ENCODE measurements around the gene CRYBB1. TPM values are rescaled to one million over a fixed set of nuclear protein-coding genes. Genes with fewer than 3 reads are reported as not detected.
A peak's percentile ranks its signal among the peaks of the same experiment; 100 is the strongest.

Gene CRYBB1
- total RNA-seq: 1 to 10 TPM in 2 of 4 donors, under 1 TPM in 2; 0.48 to 1.3 (median 0.99) TPM
- polyA plus RNA-seq: 0.25 TPM
- long read RNA-seq, donor 1: 0 reads
- long read RNA-seq, donor 2: 0 reads
- long read RNA-seq, donor 3: 0 reads
- long read RNA-seq, donor 4: 0 reads

DNA sequence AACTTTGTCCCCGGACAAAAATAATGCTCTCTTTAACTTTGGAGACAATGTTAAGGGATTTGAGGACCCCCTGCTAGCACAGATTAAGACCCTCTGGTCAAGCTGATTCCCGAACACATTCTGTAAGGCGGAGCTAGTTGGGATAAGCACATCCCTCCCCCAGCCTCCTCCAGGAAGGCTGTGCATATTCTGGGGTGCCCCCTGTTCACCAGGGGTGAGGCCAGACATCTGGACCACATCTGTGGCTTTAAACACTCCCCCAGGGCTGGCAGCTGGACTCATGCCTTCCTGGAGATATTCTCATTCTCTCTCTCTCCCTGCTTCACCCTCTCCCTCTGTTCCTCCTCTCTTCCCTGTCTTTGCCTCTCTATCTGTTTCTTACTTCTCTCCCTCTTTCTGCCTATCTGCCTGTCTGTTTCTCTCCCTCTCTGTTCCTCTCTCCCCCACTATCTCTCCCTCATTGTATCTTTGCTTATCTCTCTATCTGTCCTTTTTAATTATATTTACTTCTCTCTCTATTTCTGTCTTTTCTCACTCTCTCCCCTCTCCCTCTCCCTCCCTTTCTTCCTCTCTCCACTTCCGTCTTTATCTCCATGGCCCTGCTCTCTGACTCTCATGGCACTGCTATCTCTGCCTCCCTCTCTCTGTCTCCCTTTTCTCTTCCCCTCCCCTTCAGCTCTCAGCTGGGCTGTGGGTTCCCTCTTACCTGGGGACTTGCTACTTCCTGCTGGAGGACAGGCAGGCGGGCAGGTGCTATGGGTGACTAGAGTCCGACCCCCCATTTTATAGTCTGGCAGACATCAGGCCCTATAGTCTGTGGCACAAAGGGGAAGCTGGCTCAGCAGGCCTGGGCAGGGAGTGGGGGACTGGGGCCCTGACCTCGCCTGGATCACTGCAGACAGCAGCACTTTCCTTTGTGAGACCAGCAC, at the start of gene CRYBB1:
CRYBB1 (minus strand) TSS at position 757 of the 929 bp plus-strand sequence. CDS start 1,708 bp downstream, outside the sequence.
- DNase-seq (peak; percentile 38 to 78 (median 68)), ATAC-seq (peak; percentile 30 to 55)
- no peak within 1 kb of the TSS for H3K4me3 ChIP-seq (ENCODE audit: low read length)
- H3K9me3 ChIP-seq (ENCODE audit: control insufficient read depth, low read length): no peaks in the 10 kb centered on the region
- 64% methylated on average over 7 of the region's 7 CpGs for WGBS
- H3K27me3 ChIP-seq (ENCODE audit: control insufficient read depth, insufficient read depth): no peaks in the 10 kb centered on the region
- intact Hi-C loops (cut with DNase I): no loop called here
- no peak within 1 kb of the TSS for H3K27ac ChIP-seq (ENCODE audit: low read length)
- no peaks in the 10 kb centered on the region for H3K4me1 ChIP-seq (ENCODE audit: control insufficient read depth, insufficient read depth, low read length)

DNA sequence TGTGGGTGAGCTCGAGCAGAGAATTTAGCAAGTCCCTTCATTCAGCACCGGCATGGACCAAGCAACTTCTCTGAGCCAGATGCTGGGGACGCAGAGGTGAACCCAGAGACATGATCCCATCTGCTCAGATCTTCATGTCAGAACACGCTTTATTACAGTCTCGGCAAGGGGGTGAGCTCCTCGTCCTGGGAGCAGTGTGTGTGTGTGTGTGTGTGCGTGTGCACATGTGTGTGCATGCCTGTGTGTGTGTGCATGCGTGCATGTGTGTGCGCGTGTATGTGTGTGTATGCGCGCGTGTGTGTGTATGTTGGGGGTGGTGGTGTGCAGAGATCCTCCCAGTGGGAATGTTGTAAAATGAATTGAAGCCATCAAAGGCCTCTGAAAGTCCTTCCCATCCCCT, 49.3 kb upstream of the CRYBB1 start:
- peaks cover under 1% of the 10 kb centered on the region for H3K4me1 ChIP-seq (ENCODE audit: control insufficient read depth, insufficient read depth, low read length)
- H3K4me3 ChIP-seq (ENCODE audit: low read length): no peak overlapping the region
- ATAC-seq (no peak), DNase-seq (no peak)
- intact Hi-C loops (cut with DNase I): loop anchor here in 1 of 4 donors (10.0 kb wide), 1 partner anchor 272 kb away; no protein-coding TSS in a partner anchor
- no peaks in the 10 kb centered on the region for H3K9me3 ChIP-seq (ENCODE audit: control insufficient read depth, low read length)
- 86% methylated on average over 13 of the region's 13 CpGs for WGBS
- no peak overlapping the region for H3K27ac ChIP-seq (ENCODE audit: low read length)
- no peaks in the 10 kb centered on the region for H3K27me3 ChIP-seq (ENCODE audit: control insufficient read depth, insufficient read depth)

DNA sequence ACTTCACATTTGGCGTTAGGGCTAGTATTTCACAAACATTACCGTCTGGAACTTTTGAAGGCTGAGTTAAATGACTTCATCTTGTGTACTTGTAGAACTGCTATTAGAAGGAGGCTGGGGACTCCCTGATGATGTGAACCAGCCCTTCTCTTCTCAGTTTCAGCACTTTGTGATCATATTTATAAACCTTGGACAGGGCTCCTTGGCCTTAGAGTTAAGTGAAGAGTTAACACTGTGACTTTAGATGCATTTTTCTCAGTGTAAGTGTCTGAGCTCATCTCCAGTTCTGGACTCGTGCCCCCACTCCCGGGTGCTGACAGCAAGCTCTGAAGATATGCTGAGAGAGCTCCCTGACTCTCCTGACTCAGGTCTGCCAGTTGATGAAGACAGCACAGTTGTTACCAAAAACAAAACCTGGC, 48.0 kb upstream of the CRYBB1 start:
- 10% methylated on average over 4 of the region's 4 CpGs for WGBS
- intact Hi-C loops (cut with DNase I): loop anchor here in 1 of 4 donors (10.0 kb wide), 1 partner anchor 271 kb away; no protein-coding TSS in a partner anchor
- peak; percentile 19 to 29 for ATAC-seq

DNA sequence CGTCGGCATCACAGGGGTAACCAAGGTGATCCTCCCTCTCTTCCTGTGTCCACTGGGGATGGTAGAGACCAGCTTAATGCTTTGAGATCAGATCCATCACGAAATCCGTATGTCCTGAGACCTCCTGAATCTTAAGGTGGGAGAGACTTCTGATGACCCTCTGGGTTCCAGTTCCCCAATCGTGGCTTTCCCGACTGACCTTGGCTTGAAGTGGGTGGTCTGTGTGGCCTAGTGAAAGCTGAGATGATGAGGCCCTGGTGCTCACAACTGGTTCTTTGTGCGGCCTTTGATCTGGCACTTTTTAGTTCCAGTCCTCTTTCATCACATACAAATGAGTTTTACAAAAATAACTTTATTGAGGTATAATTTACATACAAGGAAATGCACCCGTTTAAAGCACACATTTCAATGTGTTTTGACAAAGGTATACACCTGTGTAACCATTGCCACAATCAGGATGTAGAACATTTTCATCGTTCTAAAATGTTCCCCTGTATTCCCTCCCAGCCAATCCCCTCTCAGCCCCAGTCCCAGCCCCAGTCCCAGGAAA, 45.6 kb upstream of the CRYBB1 start:
- no peak overlapping the region for H3K27ac ChIP-seq (ENCODE audit: low read length)
- DNase-seq: no peak
- no peaks in the 10 kb centered on the region for H3K9me3 ChIP-seq (ENCODE audit: control insufficient read depth, low read length)
- H3K4me3 ChIP-seq (ENCODE audit: low read length): no peak overlapping the region
- no peaks in the 10 kb centered on the region for H3K4me1 ChIP-seq (ENCODE audit: control insufficient read depth, insufficient read depth, low read length)
- ATAC-seq: no peak
- H3K27me3 ChIP-seq (ENCODE audit: control insufficient read depth, insufficient read depth): no peaks in the 10 kb centered on the region
- intact Hi-C loops (cut with DNase I): loop anchor here in 1 of 4 donors (10.0 kb wide), 1 partner anchor 269 kb away; no protein-coding TSS in a partner anchor
- 79% methylated on average over 9 of the region's 9 CpGs for WGBS

More for the DNA sequence above, 48.0 kb upstream of the CRYBB1 start:
- Histone ChIP-seq H3K27me3 (ENCODE audit: control insufficient read depth, insufficient read depth) (no peaks in the 10 kb centered on the region), H3K9me3 (ENCODE audit: control insufficient read depth, low read length) (no peaks in the 10 kb centered on the region), H3K4me3 (ENCODE audit: low read length) (no peak overlapping the region), H3K27ac (ENCODE audit: low read length) (no peak overlapping the region), H3K4me1 (ENCODE audit: control insufficient read depth, insufficient read depth, low read length) (no peaks in the 10 kb centered on the region)
- DNase-seq: peak in 1 of 3 donors; percentile 60

DNA sequence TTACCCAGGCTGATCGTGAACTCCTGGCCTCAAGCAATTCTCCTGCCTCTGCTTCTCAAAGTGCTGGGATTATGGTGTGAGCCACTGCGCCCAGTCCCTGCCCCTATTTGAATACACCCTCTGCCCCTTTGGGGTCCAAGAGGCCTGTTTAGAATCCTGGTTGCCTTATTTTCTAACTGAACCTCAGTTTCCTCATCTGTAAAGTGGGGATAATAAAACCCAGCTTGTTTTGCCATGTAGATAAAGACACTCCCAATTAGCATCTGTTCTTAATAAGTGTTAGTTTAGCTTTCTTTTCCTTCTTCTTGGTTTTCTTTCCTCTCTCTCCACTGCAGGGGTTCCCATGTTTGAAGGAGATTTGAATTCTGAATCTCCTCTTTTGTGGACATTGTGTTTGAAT, 44.3 kb upstream of the CRYBB1 start:
- H3K4me3 ChIP-seq (ENCODE audit: low read length): no peak overlapping the region
- 97% methylated on average over 2 of the region's 2 CpGs for WGBS
- no peaks in the 10 kb centered on the region for H3K27me3 ChIP-seq (ENCODE audit: control insufficient read depth, insufficient read depth)
- intact Hi-C loops (cut with DNase I): loop anchor here in 1 of 4 donors (10.0 kb wide), 1 partner anchor 267 kb away; no protein-coding TSS in a partner anchor
- no peaks in the 10 kb centered on the region for H3K9me3 ChIP-seq (ENCODE audit: control insufficient read depth, low read length)
- no peaks in the 10 kb centered on the region for H3K4me1 ChIP-seq (ENCODE audit: control insufficient read depth, insufficient read depth, low read length)
- DNase-seq: no peak
- ATAC-seq: no peak
- H3K27ac ChIP-seq (ENCODE audit: low read length): no peak overlapping the region

DNA sequence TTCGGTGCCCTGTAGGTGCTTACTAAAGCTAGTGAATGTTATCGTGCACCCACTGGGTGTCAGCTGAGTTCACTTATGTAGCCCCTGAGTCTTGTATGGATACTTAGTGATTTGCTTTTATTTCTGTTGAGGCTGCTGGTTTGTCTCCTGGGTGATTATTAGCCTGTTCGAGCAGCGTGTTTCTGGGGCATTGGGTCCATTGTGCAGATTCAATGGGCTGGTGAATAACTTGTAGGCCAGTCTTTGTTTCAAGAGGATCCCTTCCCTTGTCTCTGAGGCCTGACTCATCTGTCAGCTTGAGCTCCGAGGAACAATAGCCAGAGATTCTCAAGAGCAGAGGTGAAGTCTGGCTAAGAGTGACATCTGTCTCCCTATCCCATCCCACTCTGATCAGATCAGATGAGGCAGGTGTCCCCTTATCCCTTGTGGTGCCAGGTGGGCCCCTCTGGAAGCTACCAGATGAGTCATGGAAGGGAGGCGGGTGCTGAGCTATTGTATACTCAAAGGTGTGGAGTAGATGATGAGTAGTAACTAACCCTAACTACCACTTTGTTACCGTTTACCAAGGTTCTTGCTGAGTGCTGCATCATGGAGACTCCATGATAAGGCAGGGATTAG, 43.2 kb upstream of the CRYBB1 start:
- intact Hi-C loops (cut with DNase I): loop anchor here in 1 of 4 donors (10.0 kb wide), 1 partner anchor 266 kb away; no protein-coding TSS in a partner anchor
- H3K27me3 ChIP-seq (ENCODE audit: control insufficient read depth, insufficient read depth): no peaks in the 10 kb centered on the region

DNA sequence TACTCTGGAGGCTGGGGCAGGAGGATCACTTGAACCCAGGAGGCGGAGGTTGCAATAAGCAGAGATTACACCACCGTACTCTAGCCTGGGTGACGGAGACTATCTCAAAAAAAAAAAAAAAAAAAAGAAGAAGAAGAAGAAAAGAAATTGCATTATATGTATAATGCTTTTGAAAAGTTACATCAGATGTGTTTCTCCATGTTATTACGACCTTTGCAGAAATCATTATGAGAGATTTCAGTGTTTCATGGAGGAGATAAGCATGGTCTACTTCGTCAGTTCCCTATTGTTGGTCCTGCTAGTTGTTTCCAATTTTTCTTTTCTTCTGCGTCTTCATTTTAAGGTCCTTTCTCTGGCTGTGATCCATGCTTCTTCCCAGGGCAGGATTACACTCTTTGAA, 42.5 kb upstream of the CRYBB1 start:
- Histone ChIP-seq H3K4me3 (ENCODE audit: low read length) (no peak overlapping the region), H3K27ac (ENCODE audit: low read length) (no peak overlapping the region), H3K27me3 (ENCODE audit: control insufficient read depth, insufficient read depth) (no peaks in the 10 kb centered on the region), H3K9me3 (ENCODE audit: control insufficient read depth, low read length) (no peaks in the 10 kb centered on the region), H3K4me1 (ENCODE audit: control insufficient read depth, insufficient read depth, low read length) (no peaks in the 10 kb centered on the region)
- DNase-seq: no peak
- WGBS: 76% methylated on average over 6 of the region's 6 CpGs
- intact Hi-C loops (cut with DNase I): loop anchor here in 1 of 4 donors (10.0 kb wide), 1 partner anchor 266 kb away; no protein-coding TSS in a partner anchor
- ATAC-seq: no peak

More for the DNA sequence above, 43.2 kb upstream of the CRYBB1 start:
- Histone ChIP-seq H3K4me1 (ENCODE audit: control insufficient read depth, insufficient read depth, low read length) (no peaks in the 10 kb centered on the region), H3K4me3 (ENCODE audit: low read length) (no peak overlapping the region), H3K9me3 (ENCODE audit: control insufficient read depth, low read length) (no peaks in the 10 kb centered on the region), H3K27ac (ENCODE audit: low read length) (no peak overlapping the region)
- 79% methylated on average over 7 of the region's 7 CpGs for WGBS
- DNase-seq: no peak
- ATAC-seq: no peak

DNA sequence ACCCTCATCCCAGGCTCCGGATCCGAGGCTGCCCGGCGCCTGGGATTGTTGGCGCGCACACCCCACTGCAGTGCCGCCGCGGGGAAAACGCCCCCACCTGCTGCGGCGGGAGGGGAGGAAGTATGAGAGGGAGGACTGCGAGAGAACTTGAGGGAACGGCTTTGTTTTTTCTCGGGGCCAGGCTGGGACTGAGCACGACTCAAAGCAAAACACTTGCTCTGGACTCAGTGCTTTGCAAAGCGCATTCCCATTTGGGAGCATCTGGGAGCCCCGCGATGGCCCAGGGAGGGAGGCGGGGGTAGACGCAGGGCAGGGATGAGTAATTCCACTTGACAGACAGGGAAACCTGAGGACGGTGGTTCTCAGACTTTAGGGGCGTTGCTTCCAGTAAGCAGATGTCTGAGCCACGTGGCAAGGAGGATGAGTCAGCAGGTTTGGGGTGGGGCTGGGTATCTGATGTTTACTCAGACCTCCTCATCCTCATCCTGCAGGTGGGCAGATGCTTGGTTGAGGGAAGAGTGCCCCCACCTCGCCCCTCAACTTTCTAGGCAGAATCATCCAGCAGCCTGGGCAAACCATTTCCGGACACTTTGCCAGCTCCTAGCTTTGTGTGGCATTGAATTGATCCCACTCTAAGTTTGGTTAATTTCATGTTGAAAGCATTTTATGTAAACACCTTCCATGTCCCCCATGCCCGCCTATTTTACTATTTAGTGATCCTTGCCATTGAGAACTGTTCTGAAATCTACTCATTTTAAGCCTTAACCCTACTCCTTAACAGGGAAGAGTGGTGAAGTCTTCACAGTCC, 41.0 kb upstream of the CRYBB1 start:
- intact Hi-C loops (cut with DNase I): no loop called here
- Histone ChIP-seq H3K27me3 (ENCODE audit: control insufficient read depth, insufficient read depth) (no peaks in the 10 kb centered on the region), H3K27ac (ENCODE audit: low read length) (no peak overlapping the region), H3K9me3 (ENCODE audit: control insufficient read depth, low read length) (no peaks in the 10 kb centered on the region), H3K4me3 (ENCODE audit: low read length) (peak overlapping the region; percentile 26), H3K4me1 (ENCODE audit: control insufficient read depth, insufficient read depth, low read length) (no peaks in the 10 kb centered on the region)
- DNase-seq (peak in 2 of 3 donors; percentile 37 to 62), ATAC-seq (peak; percentile 47 to 65)
- WGBS: 5% methylated on average over 27 of the region's 27 CpGs

DNA sequence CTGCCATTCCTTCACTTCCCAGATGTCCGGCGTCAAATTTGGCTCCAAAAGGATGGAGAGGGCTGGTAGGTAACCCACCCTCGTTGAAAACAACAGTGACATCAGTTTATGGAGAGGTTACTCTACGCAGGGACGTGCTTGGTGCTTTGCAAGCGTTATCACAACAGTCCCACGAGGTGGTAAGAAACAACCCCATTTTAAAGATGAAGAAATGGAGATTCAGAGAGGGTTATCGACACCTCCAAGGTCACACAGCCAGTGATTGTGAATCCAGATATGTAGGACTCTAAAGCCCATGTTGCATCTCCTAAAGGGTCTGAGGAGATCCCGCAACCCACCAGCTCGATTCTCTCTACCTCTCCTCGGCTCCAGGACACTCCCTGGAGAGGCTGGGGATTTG, 40.3 kb upstream of the CRYBB1 start:
- intact Hi-C loops (cut with DNase I): no loop called here
- Histone ChIP-seq H3K4me3 (ENCODE audit: low read length) (peak overlapping the region; percentile 26), H3K27me3 (ENCODE audit: control insufficient read depth, insufficient read depth) (no peaks in the 10 kb centered on the region), H3K27ac (ENCODE audit: low read length) (no peak overlapping the region), H3K4me1 (ENCODE audit: control insufficient read depth, insufficient read depth, low read length) (no peaks in the 10 kb centered on the region), H3K9me3 (ENCODE audit: control insufficient read depth, low read length) (no peaks in the 10 kb centered on the region)
- ATAC-seq: no peak
- 3% methylated on average over 11 of the region's 11 CpGs for WGBS
- no peak for DNase-seq
